LNCaP clone FGC (cell line): ENCODE data around the gene TOMM6.
"Not testable (repeated sequence)": the region's sequence is repeated elsewhere in the genome, so short reads cannot be mapped to it uniquely, and the experiment has no call there.

ENCODE experiments used
- DNase-seq: peaks from one replicate; pipeline ENCODE4 v3.0.0-alpha.2; 2011; ENCODE audit warnings: low read depth
- H3K4me3 ChIP-seq: 2 replicates; pipeline ENCODE4 v1.5.1; 2011; ENCODE audit warnings: mild to moderate bottlenecking, low read depth, low read length, control low read depth
- TF ChIP-seq, protein P1 (sequence below): IDR thresholded peaks from 2 replicates; pipeline ENCODE4 v1.5.1; 2012; ENCODE audit warnings: mild to moderate bottlenecking; ENCODE audit not compliant: control insufficient read depth, insufficient read depth; ENCODE audit errors: extremely low read depth

The TOMM6 gene

DNA sequence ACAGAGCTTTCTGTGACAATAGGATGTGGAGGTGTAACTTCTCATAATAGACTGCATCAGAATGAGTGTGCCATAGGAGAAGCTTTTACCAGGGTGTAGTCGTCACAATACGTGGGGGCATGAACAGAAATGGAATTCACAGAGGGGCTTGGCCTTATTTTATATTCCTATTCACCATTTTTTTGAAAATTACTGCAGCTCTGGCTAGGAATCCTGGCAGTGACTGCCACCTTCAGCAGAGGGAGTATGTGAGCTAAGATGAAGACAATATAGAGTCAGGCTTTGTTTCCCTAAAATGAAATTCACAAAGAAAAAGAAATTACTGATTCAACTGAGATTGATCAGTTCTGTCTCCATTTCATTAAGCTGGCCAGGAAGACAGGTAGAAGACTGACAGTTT is 13.9 kb downstream of the TOMM6 start:
- DNase-seq = no peak
- TF ChIP-seq, protein P1, sequence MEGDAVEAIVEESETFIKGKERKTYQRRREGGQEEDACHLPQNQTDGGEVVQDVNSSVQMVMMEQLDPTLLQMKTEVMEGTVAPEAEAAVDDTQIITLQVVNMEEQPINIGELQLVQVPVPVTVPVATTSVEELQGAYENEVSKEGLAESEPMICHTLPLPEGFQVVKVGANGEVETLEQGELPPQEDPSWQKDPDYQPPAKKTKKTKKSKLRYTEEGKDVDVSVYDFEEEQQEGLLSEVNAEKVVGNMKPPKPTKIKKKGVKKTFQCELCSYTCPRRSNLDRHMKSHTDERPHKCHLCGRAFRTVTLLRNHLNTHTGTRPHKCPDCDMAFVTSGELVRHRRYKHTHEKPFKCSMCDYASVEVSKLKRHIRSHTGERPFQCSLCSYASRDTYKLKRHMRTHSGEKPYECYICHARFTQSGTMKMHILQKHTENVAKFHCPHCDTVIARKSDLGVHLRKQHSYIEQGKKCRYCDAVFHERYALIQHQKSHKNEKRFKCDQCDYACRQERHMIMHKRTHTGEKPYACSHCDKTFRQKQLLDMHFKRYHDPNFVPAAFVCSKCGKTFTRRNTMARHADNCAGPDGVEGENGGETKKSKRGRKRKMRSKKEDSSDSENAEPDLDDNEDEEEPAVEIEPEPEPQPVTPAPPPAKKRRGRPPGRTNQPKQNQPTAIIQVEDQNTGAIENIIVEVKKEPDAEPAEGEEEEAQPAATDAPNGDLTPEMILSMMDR = peak; percentile 75
- H3K4me3 ChIP-seq = no peak overlapping the region

DNA sequence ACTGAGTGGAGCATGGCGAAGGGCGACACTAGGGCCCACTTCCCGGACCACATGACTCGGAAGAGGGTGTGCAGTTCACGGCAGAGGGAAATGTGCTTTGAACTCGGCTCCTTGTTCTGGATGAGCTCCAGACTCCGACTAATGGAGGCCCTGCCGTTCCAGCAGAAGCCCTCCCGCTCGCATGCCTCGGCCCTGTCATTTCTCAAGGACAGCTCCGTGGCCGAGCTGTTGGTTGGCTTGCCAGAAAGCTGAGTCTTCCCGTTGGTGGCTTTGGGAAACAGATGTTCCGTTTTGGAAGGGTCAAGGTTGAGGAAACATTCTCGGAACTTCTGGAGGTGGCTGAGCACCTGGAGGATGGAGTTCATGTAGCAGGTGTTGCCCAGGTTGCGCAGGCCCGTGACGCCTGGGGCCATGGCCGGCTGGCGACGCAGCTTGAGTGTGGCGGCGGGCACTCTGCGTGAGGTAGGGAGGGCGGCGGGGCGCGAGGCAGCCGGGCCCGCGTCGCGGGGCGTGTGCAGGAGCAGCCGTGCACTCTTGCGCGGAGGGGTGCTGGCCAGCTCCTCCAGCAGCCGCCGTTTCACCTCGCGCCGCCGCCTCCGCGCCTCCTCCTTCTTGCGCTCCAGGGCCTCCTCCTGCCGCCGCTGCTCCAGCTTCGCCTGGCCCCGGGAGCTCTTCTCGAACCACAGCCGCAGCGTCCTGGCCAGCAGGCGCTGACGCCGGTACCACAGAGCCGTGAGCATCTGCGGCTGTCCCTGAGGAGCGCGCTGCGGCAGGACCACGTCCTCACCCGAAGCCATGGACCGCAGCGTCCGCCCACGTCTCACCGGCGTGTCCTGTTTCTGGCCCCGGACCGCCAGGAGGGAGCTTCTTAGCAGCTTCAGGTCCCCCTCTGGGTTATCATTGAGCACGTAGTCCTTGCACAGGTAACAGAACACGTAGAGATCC is 18.6 kb downstream of the TOMM6 start:
- no peak for DNase-seq
- no peak overlapping the region for H3K4me3 ChIP-seq
- TF ChIP-seq, protein P1 = no peak

DNA sequence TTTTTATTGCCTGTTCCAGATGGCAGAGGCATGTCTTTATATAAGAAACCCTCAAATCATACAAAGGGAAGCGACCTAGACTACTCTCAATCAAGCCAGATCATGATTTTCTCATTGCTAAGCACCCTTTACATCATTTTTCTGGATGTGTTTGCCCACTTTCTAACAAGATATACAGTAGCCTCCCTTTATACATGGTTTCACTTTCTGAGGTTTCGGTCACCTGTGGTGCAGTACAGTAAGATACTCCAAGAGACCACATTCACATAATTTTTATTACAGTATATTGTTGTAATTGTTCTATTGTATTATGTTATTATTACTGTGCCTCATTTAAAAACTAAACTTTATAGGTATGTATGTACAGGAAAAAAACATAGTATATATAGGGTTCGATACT is 23.6 kb downstream of the TOMM6 start:
- H3K4me3 ChIP-seq = no peak overlapping the region
- TF ChIP-seq, protein P1 = no peak
- no peak for DNase-seq

DNA sequence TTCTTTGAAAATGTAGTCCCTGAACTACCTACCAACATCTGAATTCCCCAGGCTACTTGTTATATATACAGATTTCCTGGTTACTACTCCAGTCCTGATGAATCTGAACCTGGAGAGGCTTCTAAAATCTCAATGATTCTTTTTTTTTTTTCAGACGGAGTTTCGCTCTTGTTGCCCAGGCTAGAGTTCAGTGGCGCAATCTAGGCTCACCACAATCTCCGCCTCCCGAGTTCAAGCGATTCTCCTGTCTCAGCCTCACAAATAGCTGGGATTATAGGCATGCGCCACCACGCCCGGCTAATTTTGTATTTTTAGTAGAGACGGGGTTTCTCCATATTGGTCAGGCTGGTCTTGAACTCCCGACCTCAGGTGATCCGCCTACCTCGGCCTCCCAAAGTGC is 24.5 kb downstream of the TOMM6 start:
- not testable (repeated sequence) for H3K4me3 ChIP-seq, DNase-seq

DNA sequence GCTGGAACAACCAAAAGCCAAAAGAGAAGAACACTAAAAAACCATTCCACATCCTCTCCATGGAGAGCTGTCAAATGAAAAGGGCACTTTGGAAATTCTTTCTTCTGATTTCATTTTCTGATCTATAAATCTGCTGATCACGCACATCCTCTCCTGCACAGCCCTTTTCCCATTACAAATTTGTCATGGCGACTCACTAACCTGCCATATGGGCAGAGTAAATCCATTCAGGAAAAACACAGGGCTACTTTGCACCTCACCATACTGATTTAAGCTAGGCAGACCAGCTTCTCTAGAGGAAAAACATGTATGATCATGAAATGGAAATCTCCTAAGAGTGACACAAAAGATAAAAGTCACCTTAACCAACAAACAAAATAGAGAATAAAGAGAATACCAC is 26.0 kb downstream of the TOMM6 start:
- H3K4me3 ChIP-seq = no peak overlapping the region
- DNase-seq = no peak
- TF ChIP-seq, protein P1 = no peak

DNA sequence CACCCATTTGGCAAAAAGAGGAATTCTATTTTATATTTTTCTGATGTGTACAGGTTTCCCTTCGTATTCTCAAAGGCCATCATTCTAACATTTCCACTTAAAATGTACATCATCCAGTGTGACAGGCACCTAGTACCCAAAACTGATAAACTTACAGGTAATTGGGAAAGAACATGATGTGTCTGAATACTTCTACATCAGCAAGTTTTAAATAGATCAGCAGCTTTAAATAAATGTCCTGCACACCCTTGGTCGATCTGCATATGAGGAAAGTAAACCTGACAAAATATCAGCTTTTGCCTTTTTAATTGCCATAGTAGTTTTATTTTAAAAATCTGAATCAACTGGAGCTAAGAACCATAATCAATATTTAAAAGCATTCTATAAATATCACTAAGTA is 26.5 kb downstream of the TOMM6 start:
- H3K4me3 ChIP-seq = no peak overlapping the region
- TF ChIP-seq, protein P1 = no peak
- DNase-seq = no peak

DNA sequence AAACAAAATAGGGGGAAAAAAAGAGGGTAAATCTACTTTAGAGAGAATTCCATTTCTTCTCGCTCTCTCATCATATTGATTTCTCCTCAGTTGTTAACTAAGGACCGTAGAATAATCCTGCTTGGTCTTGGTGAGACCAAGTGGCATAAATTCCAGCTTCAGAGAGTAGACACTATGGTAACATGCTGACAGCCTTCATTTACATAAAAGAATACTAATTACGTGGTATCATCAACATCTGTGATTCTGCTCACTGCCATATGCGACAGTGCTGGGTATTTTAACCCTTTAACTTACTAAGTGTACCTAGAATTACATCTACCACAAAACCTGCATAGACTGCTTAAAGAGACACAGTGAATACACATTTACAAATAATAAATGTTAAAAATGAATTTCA is 27.1 kb downstream of the TOMM6 start:
- TF ChIP-seq, protein P1 = no peak
- no peak for DNase-seq
- no peak overlapping the region for H3K4me3 ChIP-seq
